Subcutaneous adipose tissue (tissue), 4 donors: ENCODE measurements around the gene CNTN6. TPM values are rescaled to one million over a fixed set of nuclear protein-coding genes. Genes with fewer than 3 reads are reported as not detected.

Experiments used
- CTCF ChIP-seq: fragments of 450-650 bp; IDR thresholded peaks from one replicate; pipeline ENCODE4 v1.5.1; 2016; ENCODE audit warnings: low read depth, mild to moderate bottlenecking, control low read depth, antibody characterized with exemption, moderate library complexity
- total RNA-seq, 4 donors: library from RNA; depleted of rRNA; stranded (reverse); fragments of >200 nt; gene quantifications; one replicate each; pipeline ENCODE4 v1.1.0, GENCODE V29; 2016

The CNTN6 gene
- total RNA-seq, 4 donors from 2014 or later = 0.17 TPM; not detected in 3

GRCh38 chr3:1195947-1196346 lies 103.1 kb downstream of the CNTN6 start:
- TF ChIP-seq CTCF = no peak

GRCh38 chr3:1197051-1197450 lies 104.2 kb downstream of the CNTN6 start:
- no peak for TF ChIP-seq CTCF

- no peak for TF ChIP-seq CTCF
Observed at GRCh38 chr3:1200371-1200770, 107.5 kb downstream of the CNTN6 start.

- TF ChIP-seq CTCF = no peak
Observed at GRCh38 chr3:1207904-1208303, 115.1 kb downstream of the CNTN6 start.

- no peak for TF ChIP-seq CTCF
Observed at GRCh38 chr3:1214933-1215332, 122.1 kb downstream of the CNTN6 start.

- TF ChIP-seq CTCF = no peak
Observed at GRCh38 chr3:1216856-1217255, 124.0 kb downstream of the CNTN6 start.

- no peak for TF ChIP-seq CTCF
Observed at GRCh38 chr3:1227111-1227510, 134.3 kb downstream of the CNTN6 start.
